Tibial nerve (tissue), 4 donors: ENCODE results near the gene ACAD11. TPM values are rescaled to one million over a fixed set of nuclear protein-coding genes. Genes with fewer than 3 reads are reported as not detected.

Experiments used
- DNase-seq, 2 donors: peaks; one replicate each; pipeline ENCODE4 v3.0.0-alpha.2; 2019; ENCODE audit warnings: low spot score in 2 of 2
- H3K27ac ChIP-seq, 4 donors: fragments of 200-600 bp; sonication (generic) in 3 of 4; one replicate each; pipeline ENCODE4 v1.5.1; 2017 to 2019; ENCODE audit warnings: mild to moderate bottlenecking in 1 of 4
- H3K27me3 ChIP-seq, 2 donors: fragments of 200-600 bp; sonication (generic) in 1 of 2; one replicate each; pipeline versions ENCODE4 v1.5.1 to v1.6.0; 2017 to 2019
- H3K36me3 ChIP-seq, 3 donors: fragments of 200-600 bp; sonication (generic); one replicate each; pipeline ENCODE4 v1.5.1; 2018 to 2019
- H3K4me1 ChIP-seq, 4 donors: fragments of 200-600 bp; sonication (generic) in 3 of 4; one replicate each; pipeline ENCODE4 v1.5.1; 2017 to 2019
- H3K4me3 ChIP-seq, 4 donors: fragments of 200-600 bp; sonication (generic) in 3 of 4; one replicate each; pipeline ENCODE4 v1.5.1; 2017 to 2019; ENCODE audit warnings: mild to moderate bottlenecking in 1 of 4, moderate library complexity in 1 of 4
- H3K9me3 ChIP-seq, 4 donors: fragments of 200-600 bp; sonication (generic) in 3 of 4; one replicate each; pipeline ENCODE4 v1.5.1; 2017 to 2019
- EP300 ChIP-seq, 2 donors: sonication (generic); formaldehyde crosslinking; IDR thresholded peaks; one replicate each; pipeline ENCODE4 v1.6.1; 2017; ENCODE audit warnings: antibody characterized with exemption in 2 of 2, mild to moderate bottlenecking in 1 of 2
- POLR2A ChIP-seq, 2 donors: fragments of 450-650 bp; IDR thresholded peaks; one replicate each; pipeline ENCODE4 v1.6.1; 2017; ENCODE audit warnings: antibody characterized with exemption in 2 of 2, mild to moderate bottlenecking in 2 of 2, moderate library complexity in 2 of 2
- WGBS, 2 donors: methylation state at CpG; one replicate each; pipeline ENCODE4 v1.1.5; 2018; 5-methylcytosine and 5-hydroxymethylcytosine counted together
- total RNA-seq, 4 donors: library from RNA; depleted of rRNA; stranded (reverse); fragments of >200 nt; gene quantifications; one replicate each; pipeline ENCODE4 v1.1.0, GENCODE V29; 2016
- TF ChIP-seq, protein P1 (sequence below), 5 experiments: fragments of 200-600 bp in 3 of 5; fragments of 450-650 bp in 2 of 5; sonication (generic) in 3 of 5; IDR thresholded peaks; one replicate each; pipeline ENCODE4 v1.5.1; 2016 to 2019; ENCODE audit warnings: antibody characterized with exemption in 5 of 5, mild to moderate bottlenecking in 3 of 5, moderate library complexity in 2 of 5

ACAD11 gene
- total RNA-seq, 4 donors from 2014 or later, result 39.2 to 69.9 (median 59.4) TPM

DNA sequence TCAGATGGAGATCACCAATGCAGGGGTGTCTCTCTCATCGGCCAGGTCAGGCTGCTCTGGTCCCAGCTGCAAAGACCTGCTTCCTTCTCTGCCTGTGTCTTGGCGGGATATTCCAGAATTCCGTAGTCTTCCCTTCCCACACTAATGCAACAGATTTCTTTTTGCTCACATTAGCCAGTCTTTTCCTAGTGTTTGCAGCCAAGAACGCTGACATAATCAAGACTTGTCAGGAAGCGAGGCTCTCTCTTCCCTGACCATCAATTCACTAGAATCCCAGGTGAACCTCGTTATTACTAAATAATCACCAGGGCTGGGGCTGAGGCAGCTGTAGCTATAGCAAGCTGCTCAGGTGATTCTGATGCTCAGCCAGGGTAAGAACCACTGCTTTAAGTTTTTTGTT lies 105.8 kb downstream of the ACAD11 start:
- no peak for DNase-seq
- Histone ChIP-seq H3K27me3 (no peaks in the 10 kb centered on the region), H3K36me3 (peaks cover 0 to 28% (median 0%) of the 10 kb centered on the region in 3 donors), H3K4me3 (no peak overlapping the region), H3K27ac (no peak overlapping the region), H3K9me3 (no peaks in the 10 kb centered on the region), H3K4me1 (peaks cover 0 to 22% (median 0%) of the 10 kb centered on the region in 4 donors)
- TF ChIP-seq, protein P1, sequence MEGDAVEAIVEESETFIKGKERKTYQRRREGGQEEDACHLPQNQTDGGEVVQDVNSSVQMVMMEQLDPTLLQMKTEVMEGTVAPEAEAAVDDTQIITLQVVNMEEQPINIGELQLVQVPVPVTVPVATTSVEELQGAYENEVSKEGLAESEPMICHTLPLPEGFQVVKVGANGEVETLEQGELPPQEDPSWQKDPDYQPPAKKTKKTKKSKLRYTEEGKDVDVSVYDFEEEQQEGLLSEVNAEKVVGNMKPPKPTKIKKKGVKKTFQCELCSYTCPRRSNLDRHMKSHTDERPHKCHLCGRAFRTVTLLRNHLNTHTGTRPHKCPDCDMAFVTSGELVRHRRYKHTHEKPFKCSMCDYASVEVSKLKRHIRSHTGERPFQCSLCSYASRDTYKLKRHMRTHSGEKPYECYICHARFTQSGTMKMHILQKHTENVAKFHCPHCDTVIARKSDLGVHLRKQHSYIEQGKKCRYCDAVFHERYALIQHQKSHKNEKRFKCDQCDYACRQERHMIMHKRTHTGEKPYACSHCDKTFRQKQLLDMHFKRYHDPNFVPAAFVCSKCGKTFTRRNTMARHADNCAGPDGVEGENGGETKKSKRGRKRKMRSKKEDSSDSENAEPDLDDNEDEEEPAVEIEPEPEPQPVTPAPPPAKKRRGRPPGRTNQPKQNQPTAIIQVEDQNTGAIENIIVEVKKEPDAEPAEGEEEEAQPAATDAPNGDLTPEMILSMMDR (IDR thresholded peaks at IDR 0.05), result no peak
- TF ChIP-seq EP300 (IDR thresholded peaks at IDR 0.05) (no peak), POLR2A (IDR thresholded peaks at IDR 0.05) (no peak)
- 64 to 69% methylated on average over 6 of the region's 6 CpGs for WGBS, 2 donors

- peaks cover 0 to 26% (median 0%) of the 10 kb centered on the region in 4 donors for H3K4me1 ChIP-seq
- H3K9me3 ChIP-seq, result no peaks in the 10 kb centered on the region
- 52 to 63% methylated on average over 3 of the region's 3 CpGs for whole genome bisulfite sequencing, 2 donors
- H3K27ac ChIP-seq, result peak overlapping the region in 1 of 4 donors; percentile 54
- H3K36me3 ChIP-seq, result no peaks in the 10 kb centered on the region
- TF ChIP-seq, protein P1 (IDR thresholded peaks at IDR 0.05), result no peak
- TF ChIP-seq EP300 (IDR thresholded peaks at IDR 0.05) (no peak), POLR2A (IDR thresholded peaks at IDR 0.05) (no peak)
- DNase-seq, result no peak
- no peaks in the 10 kb centered on the region for H3K27me3 ChIP-seq
- H3K4me3 ChIP-seq, result no peak overlapping the region
Observed at GRCh38 chr3:132550579-132551305, 108.9 kb downstream of the ACAD11 start.

- TF ChIP-seq, protein P1 (IDR thresholded peaks at IDR 0.05), result no peak
- TF ChIP-seq POLR2A (IDR thresholded peaks at IDR 0.05), result no peak
- TF ChIP-seq EP300 (IDR thresholded peaks at IDR 0.05), result no peak
- Histone ChIP-seq H3K4me1 (peaks cover 0 to 33% (median 0%) of the 10 kb centered on the region in 4 donors), H3K36me3 (no peaks in the 10 kb centered on the region), H3K4me3 (no peak overlapping the region), H3K9me3 (no peaks in the 10 kb centered on the region), H3K27ac (peak overlapping the region in 1 of 4 donors; percentile 54), H3K27me3 (no peaks in the 10 kb centered on the region)
- no peak for DNase-seq
Observed at GRCh38 chr3:132549890-132550578, 109.6 kb downstream of the ACAD11 start.

- Histone ChIP-seq H3K36me3 (no peaks in the 10 kb centered on the region), H3K27me3 (no peaks in the 10 kb centered on the region), H3K9me3 (no peaks in the 10 kb centered on the region), H3K4me1 (peaks cover 0 to 36% (median 0%) of the 10 kb centered on the region in 4 donors), H3K27ac (no peak overlapping the region), H3K4me3 (no peak overlapping the region)
- WGBS, 2 donors, result 70 to 71% methylated on average over 8 of the region's 8 CpGs
- no peak for DNase-seq
- TF ChIP-seq, protein P1 (IDR thresholded peaks at IDR 0.05), result no peak
- no peak for TF ChIP-seq POLR2A (IDR thresholded peaks at IDR 0.05)
- no peak for TF ChIP-seq EP300 (IDR thresholded peaks at IDR 0.05)
Observed at GRCh38 chr3:132549169-132549568, 110.4 kb downstream of the ACAD11 start.

- Histone ChIP-seq H3K36me3 (peaks cover 0 to 11% (median 0%) of the 10 kb centered on the region in 3 donors), H3K4me3 (no peak overlapping the region), H3K27ac (no peak overlapping the region), H3K27me3 (no peaks in the 10 kb centered on the region), H3K9me3 (no peaks in the 10 kb centered on the region), H3K4me1 (peaks cover 0 to 38% (median 4%) of the 10 kb centered on the region in 4 donors)
- 56 to 57% methylated on average over 3 of the region's 3 CpGs for WGBS, 2 donors
- TF ChIP-seq POLR2A (IDR thresholded peaks at IDR 0.05) (no peak), EP300 (IDR thresholded peaks at IDR 0.05) (peak; percentile 57 to 72)
- DNase-seq, result peak in 1 of 2 donors; percentile 40
Observed at GRCh38 chr3:132545471-132545870, 114.1 kb downstream of the ACAD11 start.
